Tibial nerve (tissue), 4 donors: Measurements from ENCODE around the gene MRPL37. TPM values are rescaled to one million over a fixed set of nuclear protein-coding genes. Genes with fewer than 3 reads are reported as not detected.
"Not testable (repeated sequence)": the region's sequence is repeated elsewhere in the genome, so short reads cannot be mapped to it uniquely, and the experiment has no call there.

Experiments
- DNase-seq, 2 donors: peaks; one replicate each; pipeline ENCODE4 v3.0.0-alpha.2; 2019; ENCODE audit warnings: low spot score in 2 of 2
- H3K27ac ChIP-seq, 4 donors: fragments of 200-600 bp; sonication (generic) in 3 of 4; one replicate each; pipeline ENCODE4 v1.5.1; 2017 to 2019; ENCODE audit warnings: mild to moderate bottlenecking in 1 of 4
- H3K27me3 ChIP-seq, 2 donors: fragments of 200-600 bp; sonication (generic) in 1 of 2; one replicate each; pipeline versions ENCODE4 v1.5.1 to v1.6.0; 2017 to 2019
- H3K36me3 ChIP-seq, 3 donors: fragments of 200-600 bp; sonication (generic); one replicate each; pipeline ENCODE4 v1.5.1; 2018 to 2019
- H3K4me1 ChIP-seq, 4 donors: fragments of 200-600 bp; sonication (generic) in 3 of 4; one replicate each; pipeline ENCODE4 v1.5.1; 2017 to 2019
- H3K4me3 ChIP-seq, 4 donors: fragments of 200-600 bp; sonication (generic) in 3 of 4; one replicate each; pipeline ENCODE4 v1.5.1; 2017 to 2019; ENCODE audit warnings: mild to moderate bottlenecking in 1 of 4, moderate library complexity in 1 of 4
- H3K9me3 ChIP-seq, 4 donors: fragments of 200-600 bp; sonication (generic) in 3 of 4; one replicate each; pipeline ENCODE4 v1.5.1; 2017 to 2019
- CTCF ChIP-seq, 5 experiments: fragments of 200-600 bp in 3 of 5; fragments of 450-650 bp in 2 of 5; sonication (generic) in 3 of 5; IDR thresholded peaks; one replicate each; pipeline ENCODE4 v1.5.1; 2016 to 2019; ENCODE audit warnings: antibody characterized with exemption in 5 of 5, mild to moderate bottlenecking in 3 of 5, moderate library complexity in 2 of 5
- EP300 ChIP-seq, 2 donors: sonication (generic); formaldehyde crosslinking; IDR thresholded peaks; one replicate each; pipeline ENCODE4 v1.6.1; 2017; ENCODE audit warnings: antibody characterized with exemption in 2 of 2, mild to moderate bottlenecking in 1 of 2
- POLR2A ChIP-seq, 2 donors: fragments of 450-650 bp; IDR thresholded peaks; one replicate each; pipeline ENCODE4 v1.6.1; 2017; ENCODE audit warnings: antibody characterized with exemption in 2 of 2, mild to moderate bottlenecking in 2 of 2, moderate library complexity in 2 of 2
- WGBS, 2 donors: methylation state at CpG; one replicate each; pipeline ENCODE4 v1.1.5; 2018; 5-methylcytosine and 5-hydroxymethylcytosine counted together
- total RNA-seq, 4 donors: library from RNA; depleted of rRNA; stranded (reverse); fragments of >200 nt; gene quantifications; one replicate each; pipeline ENCODE4 v1.1.0, GENCODE V29; 2016

Gene MRPL37
- total RNA-seq, 4 donors from 2014 or later: 39.5 to 60.6 (median 44.3) TPM

- H3K9me3 ChIP-seq: no peaks in the 10 kb centered on the region
- no peak for TF ChIP-seq CTCF (IDR thresholded peaks at IDR 0.05)
- TF ChIP-seq POLR2A (IDR thresholded peaks at IDR 0.05): no peak
- no peak for TF ChIP-seq EP300 (IDR thresholded peaks at IDR 0.05)
- H3K4me1 ChIP-seq: peaks cover 0 to 30% (median 8%) of the 10 kb centered on the region in 4 donors
- WGBS, 2 donors: 79 to 80% methylated on average over 15 of the region's 15 CpGs
- peaks cover 0 to 35% (median 0%) of the 10 kb centered on the region in 3 donors for H3K36me3 ChIP-seq
- no peak for DNase-seq
- no peak overlapping the region for H3K27ac ChIP-seq
- no peaks in the 10 kb centered on the region for H3K27me3 ChIP-seq
- no peak overlapping the region for H3K4me3 ChIP-seq
These were observed 30.8 kb downstream of the MRPL37 start for GRCh38 chr1:54230507-54231339.

- not testable (repeated sequence) for DNase-seq, H3K27me3 ChIP-seq, H3K27ac ChIP-seq, H3K4me3 ChIP-seq, H3K9me3 ChIP-seq
- Histone ChIP-seq H3K36me3 (peaks cover 0 to 49% (median 0%) of the 10 kb centered on the region in 3 donors), H3K4me1 (peaks cover 0 to 14% (median under 1%) of the 10 kb centered on the region in 4 donors)
- WGBS, 2 donors: 98% methylated on average over 13 to 16 of the region's 33 CpGs
These were observed 33.2 kb downstream of the MRPL37 start for GRCh38 chr1:54233196-54233595.

- no peak for TF ChIP-seq EP300 (IDR thresholded peaks at IDR 0.05)
- TF ChIP-seq POLR2A (IDR thresholded peaks at IDR 0.05): no peak
- TF ChIP-seq CTCF (IDR thresholded peaks at IDR 0.05): no peak
- WGBS, 2 donors: 85 to 86% methylated on average over 2 of the region's 2 CpGs
- Histone ChIP-seq H3K27ac (no peak overlapping the region), H3K9me3 (no peaks in the 10 kb centered on the region), H3K4me3 (no peak overlapping the region), H3K4me1 (peaks cover 0 to 7% (median 0%) of the 10 kb centered on the region in 4 donors), H3K27me3 (no peaks in the 10 kb centered on the region), H3K36me3 (peaks cover 0 to 49% (median 0%) of the 10 kb centered on the region in 3 donors)
- DNase-seq: no peak
These were observed 34.3 kb downstream of the MRPL37 start for GRCh38 chr1:54234284-54234683.

DNA sequence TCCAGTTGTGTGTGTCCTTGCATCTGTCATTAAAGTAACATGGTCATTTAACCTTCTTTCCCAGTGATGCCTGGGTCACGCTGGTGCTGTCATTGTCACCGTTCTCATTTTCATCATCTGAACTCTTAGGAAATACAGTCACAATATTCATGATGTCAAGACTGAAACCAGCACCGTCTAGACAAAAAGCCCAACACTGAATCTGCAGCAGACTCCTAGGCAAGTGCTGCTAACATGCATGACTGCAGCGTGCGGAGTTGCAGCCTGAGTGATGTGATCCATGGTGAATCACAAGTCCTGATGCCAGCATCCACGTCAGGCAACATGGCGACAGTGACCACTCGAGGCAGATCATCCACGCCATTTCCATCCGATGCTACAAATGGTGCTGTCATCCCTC, 37.6 kb downstream of the MRPL37 start:
- no peak for TF ChIP-seq POLR2A (IDR thresholded peaks at IDR 0.05)
- no peak for TF ChIP-seq CTCF (IDR thresholded peaks at IDR 0.05)
- TF ChIP-seq EP300 (IDR thresholded peaks at IDR 0.05): no peak
- peaks cover 0 to 19% (median 0%) of the 10 kb centered on the region in 4 donors for H3K4me1 ChIP-seq
- no peaks in the 10 kb centered on the region for H3K27me3 ChIP-seq
- no peak for DNase-seq
- 87 to 96% methylated on average over 10 of the region's 10 CpGs for WGBS, 2 donors
- no peaks in the 10 kb centered on the region for H3K9me3 ChIP-seq
- no peak overlapping the region for H3K27ac ChIP-seq
- no peak overlapping the region for H3K4me3 ChIP-seq
- peaks cover 0 to 72% (median 0%) of the 10 kb centered on the region in 3 donors for H3K36me3 ChIP-seq

GRCh38 chr1:54238353-54239034, 38.5 kb downstream of the MRPL37 start:
- Histone ChIP-seq H3K4me1 (peaks cover 0 to 19% (median 0%) of the 10 kb centered on the region in 4 donors), H3K36me3 (peaks cover 0 to 78% (median 0%) of the 10 kb centered on the region in 3 donors), H3K4me3 (no peak overlapping the region), H3K27me3 (no peaks in the 10 kb centered on the region), H3K9me3 (no peaks in the 10 kb centered on the region), H3K27ac (peak overlapping the region in 2 of 4 donors; percentile 65 to 70)
- TF ChIP-seq EP300 (IDR thresholded peaks at IDR 0.05) (no peak), CTCF (IDR thresholded peaks at IDR 0.05) (no peak), POLR2A (IDR thresholded peaks at IDR 0.05) (no peak)
- no peak for DNase-seq
- WGBS, 2 donors: 81 to 88% methylated on average over 10 to 12 of the region's 12 CpGs
